NCI-H1417 (cell line): ENCODE results near the gene CDH4.
A peak's percentile ranks its signal among the peaks of the same experiment; 100 is the strongest.

ENCODE experiments used
- DNase-seq, 3 experiments: peaks; one replicate each; lab custom pipeline; 2025; lab: John Stamatoyannopoulos, UW

CDH4 gene

DNA sequence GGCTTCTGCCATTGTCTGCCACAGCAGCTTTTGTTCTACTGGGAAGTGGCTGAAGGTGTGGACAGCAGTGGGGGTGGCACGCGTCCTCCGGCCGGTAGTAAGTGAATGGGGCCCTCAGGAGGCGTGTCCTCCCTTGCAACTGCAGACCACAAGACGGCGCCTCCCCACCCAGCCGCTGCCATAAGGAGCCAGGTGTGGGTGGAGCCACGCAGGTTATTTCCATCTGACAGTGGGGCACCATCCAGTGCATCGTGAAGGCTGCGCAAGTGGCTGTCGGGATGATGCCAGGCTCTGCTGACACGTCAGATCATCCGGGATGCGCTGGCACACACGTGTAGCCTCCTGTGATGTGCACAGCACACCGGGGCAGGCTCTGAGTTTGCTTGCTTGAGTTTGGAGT is 379.7 kb downstream of the CDH4 start:
- DNase-seq: no peak

GRCh38 chr20:61633004-61633403 is 380.9 kb downstream of the CDH4 start:
- DNase-seq: no peak

DNA sequence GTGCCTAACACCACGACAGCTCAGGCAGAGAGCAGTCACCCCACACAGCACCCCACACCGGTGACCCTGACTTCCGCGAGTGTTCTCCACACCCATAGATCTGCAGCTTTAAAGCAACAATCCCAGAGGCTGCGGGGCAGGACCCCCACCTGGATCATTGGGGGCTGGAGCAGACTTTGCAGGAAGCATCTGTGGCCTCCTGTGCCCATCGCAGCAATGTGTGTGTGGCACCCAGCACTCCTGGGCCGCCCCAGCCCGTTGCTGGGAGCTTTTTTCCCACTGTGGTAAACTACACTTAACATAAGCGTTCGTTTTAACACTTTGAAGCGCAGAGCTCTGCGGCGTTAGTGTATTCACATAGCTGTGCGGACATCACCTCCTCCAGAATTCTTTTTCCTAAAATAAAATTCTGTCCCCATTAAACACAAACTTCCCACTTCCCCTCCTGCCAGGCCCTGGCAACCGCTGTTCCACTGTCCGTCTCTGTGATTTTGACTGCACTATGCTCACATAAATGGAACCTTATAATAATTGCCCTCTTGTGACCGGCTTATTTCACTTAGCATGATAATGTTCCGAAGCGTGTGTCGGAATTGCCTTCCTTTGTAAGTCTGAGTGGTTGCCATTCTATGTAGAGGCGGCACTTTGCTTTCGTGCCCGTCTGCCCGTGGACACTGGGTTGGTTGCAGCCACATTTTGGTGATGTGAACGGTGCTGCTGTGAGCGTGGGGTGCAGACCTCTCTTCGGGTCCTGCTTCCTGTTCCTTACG is 382.5 kb downstream of the CDH4 start:
- DNase-seq: no peak

DNA sequence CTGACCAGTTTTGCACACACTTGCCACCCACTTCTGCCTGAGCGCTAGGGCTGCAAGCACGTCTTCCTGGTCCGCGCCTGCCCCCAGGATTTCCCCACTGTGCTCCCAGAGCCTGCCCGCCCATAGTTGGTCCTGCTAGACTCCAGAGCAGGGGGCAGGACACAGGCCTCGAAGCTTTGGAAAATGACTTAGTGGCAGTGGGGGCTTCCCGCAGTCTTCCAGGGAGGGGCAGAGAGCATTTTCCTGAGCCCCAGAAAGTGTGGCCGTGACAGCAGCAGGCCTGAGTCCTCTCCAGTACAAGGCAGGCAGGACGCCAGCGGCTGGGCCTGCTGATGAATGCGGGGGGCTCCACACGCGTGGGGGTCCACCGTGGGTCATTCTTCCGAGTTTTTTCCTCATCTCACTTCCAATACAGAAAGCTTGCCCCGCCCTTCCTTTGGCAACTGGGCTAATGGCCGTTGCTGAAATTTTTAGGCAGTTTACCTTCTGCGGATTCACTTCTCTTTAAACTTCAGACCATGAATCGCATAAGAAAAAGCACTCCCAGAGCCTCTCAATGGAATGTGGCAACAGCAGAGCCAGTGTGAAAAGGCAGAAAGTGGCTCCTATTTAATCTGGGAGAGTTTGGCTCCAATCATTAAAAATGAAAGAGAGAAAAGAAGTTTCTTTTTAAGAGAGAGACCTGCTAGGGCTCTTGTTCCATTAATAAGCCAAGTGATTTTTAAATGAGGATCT is 383.8 kb downstream of the CDH4 start:
- no peak for DNase-seq

DNA sequence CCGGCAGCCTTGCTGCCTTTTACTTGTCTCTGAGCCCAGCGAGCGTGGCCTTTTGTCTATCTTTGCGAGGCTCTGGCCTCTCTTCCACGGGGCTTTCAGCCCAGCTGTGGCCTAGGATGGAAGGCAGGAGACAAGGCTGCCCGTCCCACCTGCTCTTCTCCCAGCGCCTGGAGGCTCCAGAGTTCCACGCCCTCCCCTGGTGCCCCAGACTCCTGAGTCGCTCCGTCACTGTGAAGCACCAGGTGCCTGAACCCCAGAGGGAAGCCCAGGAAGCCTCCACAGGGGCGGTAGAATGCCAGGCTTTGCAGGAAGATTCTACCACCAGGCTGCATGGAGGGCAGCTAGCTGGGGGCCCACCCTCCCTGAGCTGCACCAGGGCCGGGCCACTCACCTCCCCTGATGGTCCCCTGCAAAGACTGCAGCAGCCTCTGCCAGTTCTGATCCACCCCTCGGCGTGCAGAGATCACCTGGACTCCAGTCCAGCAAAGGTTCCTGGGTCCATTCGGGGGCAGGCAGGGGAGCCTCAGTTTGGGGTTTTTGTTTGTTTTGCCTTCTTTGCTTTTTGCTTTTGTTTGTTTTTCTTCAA is 384.6 kb downstream of the CDH4 start:
- no peak for DNase-seq

- DNase-seq: no peak
These were observed 386.9 kb downstream of the CDH4 start for GRCh38 chr20:61638802-61639585.

DNA sequence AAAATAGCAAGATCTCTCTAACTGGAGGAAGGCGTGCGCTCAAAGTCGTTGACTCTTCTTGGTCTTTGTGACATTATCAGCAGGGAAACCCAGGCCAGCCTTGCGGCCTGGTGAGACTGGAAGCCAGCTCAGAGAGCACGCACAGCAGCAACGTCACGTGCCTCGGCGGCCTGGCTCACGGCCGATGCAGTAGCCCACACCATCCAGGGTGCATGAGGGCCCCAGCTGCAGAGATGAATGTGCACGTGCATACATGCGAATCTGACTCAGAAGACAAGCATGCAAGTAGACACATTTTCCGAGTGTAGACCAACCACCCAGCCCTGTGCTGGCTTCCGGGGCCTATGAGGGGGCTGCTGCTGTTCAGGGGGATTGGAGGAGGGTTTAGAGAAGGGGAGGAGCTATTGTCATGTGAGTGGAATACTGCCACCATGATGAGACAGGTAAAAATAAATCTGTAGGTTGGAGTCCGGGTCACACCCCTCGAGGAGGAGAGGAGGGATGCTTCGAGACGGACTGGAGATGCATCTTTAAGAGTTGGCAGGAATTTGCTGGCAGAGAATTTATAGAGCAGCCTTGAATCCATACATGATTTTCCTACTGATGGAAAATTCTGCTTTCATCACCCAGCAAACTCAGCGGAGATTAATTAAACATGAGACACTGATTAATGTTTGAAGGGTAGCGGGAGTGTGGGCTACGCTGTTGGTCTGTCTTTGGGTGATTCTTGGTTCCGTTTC is 388.2 kb downstream of the CDH4 start:
- no peak for DNase-seq

- DNase-seq: no peak
These were observed 388.8 kb downstream of the CDH4 start for GRCh38 chr20:61640871-61641245.

- no peak for DNase-seq
These were observed 391.8 kb downstream of the CDH4 start for GRCh38 chr20:61643656-61644377.

- DNase-seq: no peak
These were observed 392.5 kb downstream of the CDH4 start for GRCh38 chr20:61644378-61645076.

DNA sequence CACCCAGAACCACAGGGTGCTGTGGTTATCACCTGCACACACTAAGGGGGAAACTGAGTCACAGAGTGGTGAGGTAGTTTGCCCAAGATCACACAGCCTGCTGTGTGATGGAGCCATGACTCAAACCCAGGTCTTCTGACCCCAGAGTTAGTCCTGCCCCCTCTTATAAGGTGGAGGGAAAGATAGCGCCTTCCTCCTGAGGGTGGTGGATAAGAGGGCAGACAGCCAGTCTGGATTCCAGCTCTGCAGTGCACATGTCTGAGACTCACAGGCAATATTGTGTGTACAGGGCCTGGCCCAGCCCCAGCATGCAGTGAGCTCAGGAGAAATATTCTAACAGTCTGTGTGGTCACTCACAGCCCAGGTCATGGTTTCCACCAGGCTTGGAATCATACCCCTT is 393.7 kb downstream of the CDH4 start:
- no peak for DNase-seq

- no peak for DNase-seq
These were observed 394.4 kb downstream of the CDH4 start for GRCh38 chr20:61646453-61646852.

- no peak for DNase-seq
These were observed 394.9 kb downstream of the CDH4 start for GRCh38 chr20:61646986-61647385.

- peak in 1 of 3 experiments; percentile 9 for DNase-seq
These were observed 395.6 kb downstream of the CDH4 start for GRCh38 chr20:61647702-61648101.

DNA sequence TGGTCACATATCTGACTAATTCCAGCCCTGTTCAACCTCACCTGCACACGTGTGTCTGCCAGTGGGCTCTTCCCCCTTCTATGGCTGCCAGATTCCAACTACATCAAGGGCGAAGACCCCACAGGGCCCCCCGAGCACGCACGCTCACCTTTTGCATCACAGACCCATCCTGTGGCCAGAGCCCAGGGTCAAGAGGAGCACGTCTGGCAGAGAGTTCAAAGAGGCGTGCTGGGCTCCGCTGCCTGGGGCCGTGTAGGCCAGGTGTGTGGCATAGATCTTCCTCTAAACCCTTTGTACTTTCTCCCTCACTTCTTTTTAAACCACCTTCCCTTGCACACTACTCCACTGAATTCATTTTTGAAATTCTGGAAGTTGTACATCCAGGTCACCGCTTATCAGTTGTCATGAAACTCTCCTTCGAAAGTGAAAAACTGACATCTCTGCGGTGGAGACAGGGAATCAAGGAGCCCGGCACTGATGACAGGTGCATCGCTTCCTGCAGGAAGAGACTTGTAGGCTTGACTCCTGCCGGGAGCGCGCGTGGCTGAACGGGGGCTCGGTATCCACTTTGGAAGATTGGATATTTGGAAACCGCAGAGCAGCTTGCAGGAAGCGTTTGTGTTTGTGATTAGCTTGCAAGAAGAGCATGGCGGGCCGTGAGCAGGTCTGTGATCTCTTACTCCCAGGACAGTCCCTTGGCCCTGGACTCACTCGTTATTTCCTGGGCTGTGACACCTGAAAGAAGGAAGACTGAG is 397.2 kb downstream of the CDH4 start:
- peak in 2 of 3 experiments; percentile 16 to 56 for DNase-seq

- no peak for DNase-seq
These were observed 397.8 kb downstream of the CDH4 start for GRCh38 chr20:61649860-61650162.

- DNase-seq: no peak
These were observed 399.1 kb downstream of the CDH4 start for GRCh38 chr20:61650912-61651733.

GRCh38 chr20:61652146-61652545 is 400.1 kb downstream of the CDH4 start:
- no peak for DNase-seq

DNA sequence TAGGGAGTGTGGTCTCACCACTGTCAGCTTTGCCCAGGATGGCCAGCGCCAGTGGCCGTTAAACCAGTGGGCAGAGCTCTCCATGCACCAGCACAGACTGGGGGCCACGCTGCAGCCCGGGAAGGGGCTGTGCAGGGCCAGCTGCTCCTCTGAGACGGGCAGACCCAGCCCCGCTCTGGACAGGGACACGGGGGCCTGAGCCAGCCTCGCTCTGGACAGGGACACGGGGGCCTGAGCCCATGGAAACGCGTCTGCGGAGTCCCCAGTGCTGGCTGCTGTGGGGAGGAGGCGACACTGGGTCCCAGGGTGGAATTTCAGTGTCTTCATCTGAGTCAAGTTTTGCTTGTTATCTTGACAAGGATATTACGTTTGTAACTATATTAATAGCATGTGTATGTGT is 402.7 kb downstream of the CDH4 start:
- no peak for DNase-seq
